CD4-positive, alpha-beta T cell treated with Interleukin-15 for 1 hour (primary cell): ENCODE measurements around the gene RSBN1.
"Not testable (repeated sequence)": the region's sequence is repeated elsewhere in the genome, so short reads cannot be mapped to it uniquely, and the experiment has no call there.

Experiments used
- DNase-seq: peaks from one replicate; pipeline ENCODE4 v3.0.0-alpha.2; 2020

Gene RSBN1

GRCh38 chr1:113779542-113779941 is 32.7 kb downstream of the RSBN1 start:
- no peak for DNase-seq

- no peak for DNase-seq
Observed at GRCh38 chr1:113777561-113777960, 34.7 kb downstream of the RSBN1 start.

GRCh38 chr1:113770031-113770430 is 42.2 kb downstream of the RSBN1 start:
- DNase-seq, result no peak

- DNase-seq, result no peak
Observed at GRCh38 chr1:113769601-113769970, 42.7 kb downstream of the RSBN1 start.

- DNase-seq, result no peak
Observed at GRCh38 chr1:113768916-113769600, 43.2 kb downstream of the RSBN1 start.

GRCh38 chr1:113765306-113766230 is 46.7 kb downstream of the RSBN1 start:
- DNase-seq, result no peak

GRCh38 chr1:113763661-113764060 is 48.6 kb downstream of the RSBN1 start:
- DNase-seq, result no peak

- DNase-seq, result no peak
Observed at GRCh38 chr1:113761937-113762336, 50.3 kb downstream of the RSBN1 start.

GRCh38 chr1:113760102-113761080 is 51.9 kb downstream of the RSBN1 start:
- no peak for DNase-seq

- DNase-seq, result peak; percentile 74
Observed at GRCh38 chr1:113759333-113760101, 52.8 kb downstream of the RSBN1 start, which contains the start of gene PHTF1. Gene PHTF1 (minus strand): TSS chr1:113759486. CDS start chr1:113758703, 783 bp downstream.

GRCh38 chr1:113758631-113759332 is 53.5 kb downstream of the RSBN1 start:
- peak; percentile 57 for DNase-seq

- no peak for DNase-seq
Observed at GRCh38 chr1:113756461-113756860, 55.8 kb downstream of the RSBN1 start.

- DNase-seq, result not testable (repeated sequence)
Observed at GRCh38 chr1:113753333-113753732, 58.9 kb downstream of the RSBN1 start.

GRCh38 chr1:113751516-113751915 is 60.8 kb downstream of the RSBN1 start:
- DNase-seq, result no peak

- no peak for DNase-seq
Observed at GRCh38 chr1:113751114-113751513, 61.2 kb downstream of the RSBN1 start.

- no peak for DNase-seq
Observed at GRCh38 chr1:113749402-113749801, 62.9 kb downstream of the RSBN1 start.

GRCh38 chr1:113747376-113747775 is 64.9 kb downstream of the RSBN1 start:
- DNase-seq, result no peak

GRCh38 chr1:113745425-113745824 is 66.9 kb downstream of the RSBN1 start:
- no peak for DNase-seq

GRCh38 chr1:113744114-113744513 is 68.2 kb downstream of the RSBN1 start:
- no peak for DNase-seq

GRCh38 chr1:113742515-113742914 is 69.8 kb downstream of the RSBN1 start:
- DNase-seq, result no peak

- no peak for DNase-seq
Observed at GRCh38 chr1:113734357-113735055, 77.8 kb downstream of the RSBN1 start.
